Mucosa of descending colon (tissue), 3 donors: ENCODE results near the gene DPP6. TPM values are rescaled to one million over a fixed set of nuclear protein-coding genes. Genes with fewer than 3 reads are reported as not detected.

Experiments
- ATAC-seq: fragments of 200-7000 bp; cut with Tn5 transposase; one replicate; pipeline ENCODE4 v1.9.1; 2020; ENCODE audit warnings: mild to moderate bottlenecking, moderate library complexity
- DNase-seq, 3 donors: peaks; one replicate each; pipeline ENCODE4 v3.0.0-alpha.2; 2020
- H3K36me3 ChIP-seq: fragments of 200-600 bp; one replicate; pipeline ENCODE4 v1.8.0; 2021; ENCODE audit warnings: low read depth, mild to moderate bottlenecking
- H3K4me1 ChIP-seq: fragments of 200-600 bp; one replicate; pipeline ENCODE4 v1.8.0; 2021; ENCODE audit warnings: low read depth, mild to moderate bottlenecking
- H3K4me3 ChIP-seq: fragments of 200-600 bp; one replicate; pipeline ENCODE4 v1.8.0; 2021; ENCODE audit warnings: mild to moderate bottlenecking
- H3K9me3 ChIP-seq: fragments of 200-600 bp; one replicate; pipeline ENCODE4 v1.8.0; 2021; ENCODE audit warnings: mild to moderate bottlenecking
- intact Hi-C, 2 donors: fragments of 100-400 bp; cut with DNase I in 1 of 2; cut with micrococcal nuclease in 1 of 2; formaldehyde crosslinking; loops; one replicate each; pipeline versions ENCODE4 v1.11.0 to v1.11.1; 2022; cut with DNase I, micrococcal nuclease
- total RNA-seq, 3 donors: library from RNA; stranded (reverse); fragmentation: NEBNext Ultra II Directional in 2 of 3; extraction: Animal tissue kit (Norgen Biotek cat#: 25700) in 2 of 3; gene quantifications; one replicate each; pipeline versions ENCODE4 v1.2.1 to v1.2.4, GENCODE V29; 2021 to 2023
- TF ChIP-seq, protein P1 (sequence below): fragments of 200-600 bp; IDR thresholded peaks from one replicate; pipeline ENCODE4 v1.8.0; 2022; ENCODE audit warnings: antibody characterized with exemption, mild to moderate bottlenecking
- donor health status: DM: no; HTN: no; CAD: no; lungs with moderate emphysema.
- donor health status: DM: no; HTN: no; CAD: no.
- donor health status: DM: no; HTN: yes; CAD: no.

DPP6 gene
- total RNA-seq, 3 donors from 2014 or later: 1.3 to 33.8 (median 1.5) TPM

DNA sequence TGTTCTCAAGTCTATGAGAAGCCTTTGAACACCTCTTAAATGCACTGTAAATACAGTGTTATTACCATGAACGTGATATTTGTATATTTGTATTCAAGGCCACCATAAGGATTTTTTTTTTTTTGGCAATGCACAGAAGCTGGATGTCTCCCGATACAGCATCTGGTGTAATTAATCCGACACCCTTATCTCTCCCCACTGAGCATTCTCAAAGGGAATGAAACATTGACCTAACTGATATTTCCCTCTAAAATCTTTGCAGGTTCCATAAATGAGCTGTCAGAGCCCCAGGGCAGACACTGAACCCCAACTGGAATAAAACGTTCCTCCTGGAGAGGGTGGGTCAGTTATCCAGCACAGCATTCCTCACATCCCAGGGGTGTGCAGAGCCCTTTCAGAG lies 634.1 kb downstream of the DPP6 start:
- intact Hi-C loops: no loop called here

DNA sequence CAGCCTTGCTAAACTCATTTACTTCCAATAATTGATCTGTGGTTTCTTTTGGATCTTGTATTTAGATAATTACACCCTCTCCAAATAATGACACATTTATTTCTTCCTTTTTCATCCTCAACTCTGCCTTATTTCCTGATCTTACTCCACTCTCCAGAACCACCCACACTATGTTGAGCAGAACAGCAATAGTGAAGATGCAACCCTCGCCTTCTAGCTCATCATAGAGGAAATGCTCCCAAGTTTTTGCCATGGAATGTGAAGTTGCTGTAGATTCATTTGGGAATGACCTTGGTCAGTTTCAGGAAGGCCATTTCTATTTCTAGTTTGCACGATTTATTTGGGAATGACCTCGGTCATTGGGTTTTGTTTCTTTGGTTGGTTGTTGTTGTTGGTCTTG lies 636.8 kb downstream of the DPP6 start:
- Histone ChIP-seq H3K36me3 (no peaks in the 10 kb centered on the region), H3K9me3 (no peaks in the 10 kb centered on the region), H3K4me1 (no peaks in the 10 kb centered on the region), H3K4me3 (no peak overlapping the region)
- DNase-seq (no peak), ATAC-seq (no peak)
- TF ChIP-seq, protein P1, sequence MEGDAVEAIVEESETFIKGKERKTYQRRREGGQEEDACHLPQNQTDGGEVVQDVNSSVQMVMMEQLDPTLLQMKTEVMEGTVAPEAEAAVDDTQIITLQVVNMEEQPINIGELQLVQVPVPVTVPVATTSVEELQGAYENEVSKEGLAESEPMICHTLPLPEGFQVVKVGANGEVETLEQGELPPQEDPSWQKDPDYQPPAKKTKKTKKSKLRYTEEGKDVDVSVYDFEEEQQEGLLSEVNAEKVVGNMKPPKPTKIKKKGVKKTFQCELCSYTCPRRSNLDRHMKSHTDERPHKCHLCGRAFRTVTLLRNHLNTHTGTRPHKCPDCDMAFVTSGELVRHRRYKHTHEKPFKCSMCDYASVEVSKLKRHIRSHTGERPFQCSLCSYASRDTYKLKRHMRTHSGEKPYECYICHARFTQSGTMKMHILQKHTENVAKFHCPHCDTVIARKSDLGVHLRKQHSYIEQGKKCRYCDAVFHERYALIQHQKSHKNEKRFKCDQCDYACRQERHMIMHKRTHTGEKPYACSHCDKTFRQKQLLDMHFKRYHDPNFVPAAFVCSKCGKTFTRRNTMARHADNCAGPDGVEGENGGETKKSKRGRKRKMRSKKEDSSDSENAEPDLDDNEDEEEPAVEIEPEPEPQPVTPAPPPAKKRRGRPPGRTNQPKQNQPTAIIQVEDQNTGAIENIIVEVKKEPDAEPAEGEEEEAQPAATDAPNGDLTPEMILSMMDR: no peak
- intact Hi-C loops: no loop called here

More for the DNA sequence above, 634.1 kb downstream of the DPP6 start:
- no peaks in the 10 kb centered on the region for H3K9me3 ChIP-seq
- no peaks in the 10 kb centered on the region for H3K4me1 ChIP-seq
- no peak for ATAC-seq
- DNase-seq: no peak
- H3K36me3 ChIP-seq: no peaks in the 10 kb centered on the region
- TF ChIP-seq, protein P1: no peak
- H3K4me3 ChIP-seq: no peak overlapping the region

DNA sequence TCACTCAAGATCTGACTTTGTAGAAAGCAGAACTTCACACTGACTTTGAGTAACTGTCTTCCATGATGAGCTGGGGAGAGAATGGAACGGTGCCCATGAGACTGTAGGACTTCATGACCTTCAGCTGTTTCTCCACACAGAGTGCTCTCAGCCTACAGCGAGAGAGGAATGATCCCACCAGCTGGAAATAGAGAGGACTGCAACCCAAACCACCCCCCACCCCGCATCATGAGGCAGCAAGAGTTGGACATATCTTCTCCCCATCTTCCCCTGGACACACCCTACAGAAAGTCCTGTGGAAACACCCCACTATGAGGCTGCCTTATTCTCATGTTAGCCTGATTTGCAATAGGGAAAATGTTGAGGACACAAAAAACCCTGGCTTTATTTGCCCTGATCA lies 638.2 kb downstream of the DPP6 start:
- intact Hi-C loops: no loop called here
- H3K36me3 ChIP-seq: no peaks in the 10 kb centered on the region
- no peak for ATAC-seq
- DNase-seq: no peak
- H3K4me1 ChIP-seq: no peaks in the 10 kb centered on the region
- TF ChIP-seq, protein P1: no peak
- no peaks in the 10 kb centered on the region for H3K9me3 ChIP-seq
- no peak overlapping the region for H3K4me3 ChIP-seq

DNA sequence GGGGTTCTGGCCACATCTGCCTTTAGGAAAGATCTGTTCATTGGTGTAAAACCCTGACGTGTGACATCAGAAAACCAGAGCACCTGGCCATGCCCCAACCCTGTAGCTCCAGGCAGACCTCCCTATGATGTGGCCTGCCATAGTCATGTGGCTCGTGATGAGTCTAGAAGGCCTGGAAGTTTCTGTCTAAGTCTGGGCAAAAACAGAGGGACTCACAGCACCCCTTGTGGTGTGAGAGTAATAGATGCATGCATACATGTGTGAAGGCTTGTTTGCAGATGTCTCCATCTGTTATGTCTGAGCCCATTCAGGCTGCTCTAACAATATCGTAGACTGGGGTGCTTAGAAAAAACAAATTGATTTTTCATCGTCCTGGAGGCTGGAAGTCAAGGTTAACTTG lies 641.5 kb downstream of the DPP6 start:
- TF ChIP-seq, protein P1: no peak
- no peaks in the 10 kb centered on the region for H3K9me3 ChIP-seq
- no peaks in the 10 kb centered on the region for H3K4me1 ChIP-seq
- ATAC-seq (peak; percentile 19), DNase-seq (no peak)
- intact Hi-C loops: no loop called here
- H3K4me3 ChIP-seq: no peak overlapping the region
- no peaks in the 10 kb centered on the region for H3K36me3 ChIP-seq

DNA sequence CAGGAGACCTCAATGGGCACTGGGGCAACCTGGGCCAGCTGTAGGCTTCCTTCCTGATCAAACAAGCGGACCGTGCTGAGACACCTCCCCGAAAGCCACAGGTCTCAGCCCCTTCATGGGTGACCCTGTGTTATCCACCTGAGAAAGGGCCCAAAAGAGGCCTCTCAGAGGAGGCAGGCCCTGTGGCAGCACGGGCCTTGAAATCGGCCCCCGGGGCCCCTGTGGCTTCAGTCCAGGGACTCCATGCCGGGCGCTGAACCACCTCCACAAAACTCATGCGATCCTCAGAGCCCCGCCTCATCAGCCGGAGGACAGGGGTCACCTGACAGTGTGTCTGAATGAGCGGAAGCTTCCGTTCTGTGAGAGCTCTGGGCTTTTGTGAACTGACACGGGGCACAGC lies 643.6 kb downstream of the DPP6 start:
- DNase-seq (no peak), ATAC-seq (no peak)
- TF ChIP-seq, protein P1: no peak
- no peaks in the 10 kb centered on the region for H3K4me1 ChIP-seq
- no peaks in the 10 kb centered on the region for H3K9me3 ChIP-seq
- intact Hi-C loops: no loop called here
- H3K36me3 ChIP-seq: no peaks in the 10 kb centered on the region
- H3K4me3 ChIP-seq: no peak overlapping the region

DNA sequence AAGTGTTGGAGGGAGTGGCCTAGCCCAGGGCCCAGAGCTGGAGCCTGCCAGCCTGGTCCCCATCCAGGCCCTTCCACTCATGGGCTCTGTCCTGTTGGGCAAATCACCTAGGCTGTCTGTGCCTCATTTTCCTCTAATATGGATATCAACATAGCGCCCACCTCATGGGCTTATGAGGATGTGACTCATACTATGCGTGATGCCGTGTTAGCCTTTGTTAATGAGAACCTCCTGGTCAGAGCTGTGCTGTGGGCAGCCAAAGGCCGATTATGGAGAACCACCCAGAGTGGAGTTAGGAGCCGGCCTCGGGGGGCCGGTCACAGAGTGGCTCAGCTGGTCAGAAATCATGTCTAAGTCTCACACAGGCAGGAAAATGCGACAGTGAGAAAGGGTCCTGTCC lies 644.4 kb downstream of the DPP6 start:
- DNase-seq: no peak
- Histone ChIP-seq H3K9me3 (no peaks in the 10 kb centered on the region), H3K4me3 (no peak overlapping the region), H3K36me3 (no peaks in the 10 kb centered on the region), H3K4me1 (no peaks in the 10 kb centered on the region)
- TF ChIP-seq, protein P1: no peak
- intact Hi-C loops: no loop called here
- ATAC-seq: no peak
